ENCODE data around the gene UFSP2. TPM values are rescaled to one million over a fixed set of nuclear protein-coding genes. Genes with fewer than 3 reads are reported as not detected.

Gene UFSP2
- polyA plus RNA-seq (2013, experiment 1 of 2; ENCODE audit: insufficient read length): 35.0 TPM
- 34.1 TPM for polyA plus RNA-seq (2013, experiment 2 of 2; ENCODE audit: insufficient read length)

- DNase-seq: peak; percentile 89
Observed at GRCh38 chr4:185425647-185426352, at the start of gene UFSP2. Gene UFSP2 (minus strand): TSS chr4:185425964. CDS start chr4:185425868, 96 bp downstream.

DNA sequence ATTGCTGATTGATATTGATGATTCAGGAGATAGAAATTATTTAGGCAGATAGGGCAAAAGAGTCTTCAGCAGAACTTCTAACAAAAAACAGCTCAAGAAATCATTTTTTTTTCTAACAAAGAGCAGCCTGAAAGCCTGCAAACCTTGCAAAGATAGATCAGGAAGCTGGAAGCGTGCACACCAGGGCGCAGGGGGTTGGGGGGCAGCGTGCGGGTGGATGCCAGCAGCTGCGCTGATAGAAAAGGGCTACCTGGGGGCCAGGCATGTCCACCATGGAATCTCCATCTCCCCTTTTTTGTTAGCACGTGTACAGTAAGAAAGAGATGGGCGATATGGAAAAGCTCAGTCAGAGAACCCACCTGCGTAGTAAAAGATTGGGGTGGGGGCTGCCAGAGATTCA, 47.5 kb upstream of the UFSP2 start:
- DNase-seq: no peak

GRCh38 chr4:185472103-185472542, 46.4 kb upstream of the UFSP2 start:
- no peak for DNase-seq

- DNase-seq: peak; percentile 90
Observed at GRCh38 chr4:185471235-185472102, 45.7 kb upstream of the UFSP2 start, which contains the start of gene CCDC110. Gene CCDC110 (minus strand): TSS chr4:185471733. CDS start chr4:185471683, 50 bp downstream.

DNA sequence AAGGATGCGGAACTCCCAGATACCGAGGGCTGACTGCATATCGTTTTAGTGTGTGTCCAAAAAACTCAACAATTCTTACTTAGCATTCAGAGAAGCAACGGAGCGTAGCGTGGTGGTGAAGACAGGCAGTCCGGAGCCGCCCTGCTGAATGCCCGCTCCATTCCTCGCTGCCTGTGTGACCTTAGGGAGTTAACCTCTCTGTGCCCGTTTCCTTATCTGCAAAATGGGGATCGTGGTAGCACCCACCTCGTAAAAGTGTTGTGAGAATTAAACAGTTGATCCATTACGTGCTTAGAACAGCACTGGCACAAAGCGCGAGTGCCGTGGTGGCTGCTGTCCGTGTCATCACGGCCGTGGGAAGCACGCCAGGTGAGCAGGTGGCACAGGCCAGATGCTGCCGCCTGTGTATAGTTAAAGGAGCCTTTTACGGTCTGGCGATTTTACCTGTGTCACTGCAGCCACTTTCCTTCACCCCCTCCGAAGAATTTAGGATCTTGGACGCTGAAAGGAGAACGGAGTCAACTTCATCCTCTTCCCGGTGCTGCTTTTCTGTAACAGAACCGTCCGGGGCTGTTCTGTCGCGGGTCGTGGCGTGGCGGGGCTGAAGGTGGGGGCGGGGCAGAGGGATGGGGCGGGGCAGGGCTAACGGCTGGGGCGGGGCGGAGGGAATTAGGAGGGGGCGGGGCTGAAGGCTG, 44.9 kb upstream of the UFSP2 start:
- peak; percentile 11 for DNase-seq

DNA sequence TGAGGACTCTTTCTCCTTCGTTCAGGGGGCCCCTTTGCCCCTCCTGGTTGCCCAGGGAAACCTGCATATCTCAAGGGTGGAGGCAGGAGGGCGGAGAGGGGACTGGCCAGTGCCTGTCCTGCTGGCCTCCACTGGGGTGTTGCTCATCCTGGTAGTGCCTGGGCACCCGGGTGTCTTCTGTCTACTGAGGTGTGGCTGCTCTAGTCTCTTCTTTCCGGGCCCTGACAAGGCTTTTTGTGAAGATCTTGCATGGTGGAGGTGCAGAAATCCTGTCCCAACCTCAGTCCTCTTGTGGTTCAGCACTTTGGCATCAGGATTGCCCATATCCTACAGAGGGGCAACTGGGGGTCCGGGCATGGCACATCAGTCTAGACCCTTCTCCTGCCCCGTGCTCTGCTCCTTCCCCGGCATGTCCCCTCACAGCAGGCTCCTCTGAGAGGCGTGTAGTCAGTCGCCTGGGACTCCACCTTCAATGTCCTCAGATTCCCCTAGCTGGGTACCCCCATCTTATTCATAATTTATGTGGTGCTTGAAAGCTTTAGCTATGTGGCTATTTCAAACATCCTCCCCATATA, 43.9 kb upstream of the UFSP2 start:
- DNase-seq: no peak

GRCh38 chr4:185468999-185469398, 43.2 kb upstream of the UFSP2 start:
- DNase-seq: no peak

DNA sequence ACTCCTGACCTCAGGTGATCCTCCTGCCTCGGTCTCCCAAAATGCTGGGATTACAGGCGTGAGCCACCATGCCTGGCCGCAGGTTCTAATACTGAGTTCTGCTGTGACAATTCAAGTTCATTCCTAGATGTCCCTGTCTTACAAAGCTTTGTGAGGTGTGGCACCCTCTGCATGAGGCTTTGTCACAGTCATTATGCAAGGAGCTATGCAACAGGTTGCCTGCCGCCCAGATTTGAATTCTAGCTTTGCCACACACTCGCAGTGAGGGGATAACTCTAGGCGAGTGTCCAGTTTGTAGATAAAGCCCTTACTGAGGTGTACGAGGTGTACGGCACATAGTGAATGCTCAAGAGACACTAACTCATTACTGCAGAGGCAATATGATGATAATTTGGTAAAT, 42.2 kb upstream of the UFSP2 start:
- DNase-seq: no peak

GRCh38 chr4:185467101-185467500, 41.3 kb upstream of the UFSP2 start:
- peak; percentile 40 for DNase-seq

DNA sequence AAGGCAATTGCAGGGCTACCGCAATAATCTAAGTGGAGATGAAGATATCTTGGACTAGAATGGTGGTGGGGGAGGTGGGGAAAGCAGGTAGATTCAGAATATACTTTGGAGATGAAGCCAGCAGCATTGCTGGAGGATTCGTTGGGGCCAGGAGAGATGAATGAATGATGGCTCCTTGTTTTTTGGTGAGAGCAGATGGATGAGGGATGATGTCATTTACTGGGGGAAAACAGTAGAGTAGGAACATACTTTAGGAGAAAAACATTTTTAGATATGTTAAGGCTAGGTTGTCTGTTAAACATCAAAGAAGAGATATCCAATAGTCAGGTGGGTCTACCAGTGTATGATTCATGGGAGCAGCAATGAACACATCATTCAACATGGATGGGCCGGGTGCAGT, 39.9 kb upstream of the UFSP2 start:
- no peak for DNase-seq

GRCh38 chr4:185464887-185465286, 39.1 kb upstream of the UFSP2 start:
- DNase-seq: no peak

- DNase-seq: no peak
Observed at GRCh38 chr4:185464183-185464582, 38.4 kb upstream of the UFSP2 start.

DNA sequence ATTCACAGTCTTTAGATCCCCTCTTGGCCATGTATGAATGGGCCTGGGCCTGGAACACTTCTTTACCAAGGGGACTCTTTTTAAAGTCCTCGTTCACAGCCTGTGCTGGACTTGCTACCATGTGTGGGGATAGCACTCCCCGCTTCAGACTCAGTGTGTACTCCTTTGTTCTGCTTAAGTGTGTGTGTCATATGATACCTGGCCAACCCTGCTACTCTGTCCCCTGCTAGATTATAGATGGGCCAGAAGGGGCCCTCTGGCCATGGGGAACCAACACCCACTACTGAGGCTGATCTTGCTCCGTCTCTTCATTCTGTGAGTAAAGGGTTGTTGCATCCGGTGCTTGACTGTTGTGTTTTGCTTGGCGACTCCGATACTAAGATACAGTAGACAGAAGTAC, 37.8 kb upstream of the UFSP2 start:
- DNase-seq: no peak

- no peak for DNase-seq
Observed at GRCh38 chr4:185461565-185461964, 35.8 kb upstream of the UFSP2 start.

- DNase-seq: no peak
Observed at GRCh38 chr4:185457136-185457535, 31.4 kb upstream of the UFSP2 start.

GRCh38 chr4:185456131-185456530, 30.4 kb upstream of the UFSP2 start:
- no peak for DNase-seq

DNA sequence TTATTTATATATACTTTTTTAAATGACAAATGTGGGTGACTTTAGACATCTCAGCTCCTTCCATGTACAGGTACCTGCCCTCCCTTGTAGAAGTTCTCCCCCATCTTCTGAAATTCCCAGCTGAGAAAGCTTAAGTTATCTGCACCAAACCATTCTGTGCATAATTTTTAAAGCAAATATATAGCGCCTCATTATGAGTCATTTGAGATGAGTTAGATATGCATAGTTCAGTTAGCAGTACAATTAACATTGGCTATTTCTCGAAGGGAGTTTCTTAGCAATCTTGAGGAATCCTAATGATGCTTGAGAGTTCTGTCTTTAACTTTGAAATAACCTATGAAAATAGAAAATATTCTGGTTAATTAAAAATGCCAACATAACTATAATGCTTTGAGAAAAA, 19.4 kb upstream of the UFSP2 start:
- DNase-seq: no peak

DNA sequence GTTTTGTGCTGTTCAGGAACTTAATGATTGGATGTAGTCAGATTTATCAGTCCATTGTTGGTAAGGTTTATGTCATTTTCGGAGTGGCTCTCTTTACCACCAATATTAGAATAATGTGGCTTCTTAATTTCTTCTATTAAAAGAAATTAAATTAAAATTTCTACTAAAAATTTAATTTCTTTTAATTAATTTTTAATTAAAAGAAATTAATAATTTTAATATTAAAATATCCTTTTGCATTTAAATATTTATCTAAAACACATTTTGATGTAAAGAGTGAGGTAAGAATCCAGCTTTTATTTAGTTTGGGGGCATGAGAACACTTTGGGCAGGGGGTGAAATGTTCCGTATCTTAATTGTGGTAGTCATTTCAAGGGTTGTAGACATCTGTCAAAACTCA, 15.7 kb upstream of the UFSP2 start:
- DNase-seq: no peak

GRCh38 chr4:185437809-185438208, 12.0 kb upstream of the UFSP2 start:
- DNase-seq: no peak

- no peak for DNase-seq
Observed at GRCh38 chr4:185435466-185435865, 9.7 kb upstream of the UFSP2 start.

DNA sequence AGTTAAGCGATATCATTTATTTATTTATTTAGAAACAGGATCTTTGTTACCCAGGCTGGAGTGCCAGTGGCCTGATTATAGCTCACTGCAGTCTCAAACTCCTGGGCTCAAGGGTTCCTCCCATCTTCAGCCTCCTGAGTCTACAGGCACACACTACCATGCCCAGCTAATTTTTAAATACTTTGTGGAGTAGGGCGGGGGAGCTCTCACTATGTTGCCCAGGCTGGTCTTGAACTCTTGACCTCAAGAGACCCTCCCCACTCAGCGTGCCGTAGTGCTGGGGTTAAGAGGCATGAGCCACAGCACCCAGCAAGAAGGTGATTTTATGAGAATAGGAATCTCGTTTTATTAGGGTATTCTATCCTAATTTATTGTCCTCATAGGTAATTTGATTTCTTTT, 3.9 kb upstream of the UFSP2 start:
- DNase-seq: no peak

GRCh38 chr4:185426960-185427688, 1.4 kb upstream of the UFSP2 start:
- DNase-seq: no peak
